ENCODE data around the gene FBXL16. TPM values are rescaled to one million over a fixed set of nuclear protein-coding genes. Genes with fewer than 3 reads are reported as not detected.

The FBXL16 gene
- total RNA-seq, 1 donor from 2014 or later = 3.9 TPM

DNA sequence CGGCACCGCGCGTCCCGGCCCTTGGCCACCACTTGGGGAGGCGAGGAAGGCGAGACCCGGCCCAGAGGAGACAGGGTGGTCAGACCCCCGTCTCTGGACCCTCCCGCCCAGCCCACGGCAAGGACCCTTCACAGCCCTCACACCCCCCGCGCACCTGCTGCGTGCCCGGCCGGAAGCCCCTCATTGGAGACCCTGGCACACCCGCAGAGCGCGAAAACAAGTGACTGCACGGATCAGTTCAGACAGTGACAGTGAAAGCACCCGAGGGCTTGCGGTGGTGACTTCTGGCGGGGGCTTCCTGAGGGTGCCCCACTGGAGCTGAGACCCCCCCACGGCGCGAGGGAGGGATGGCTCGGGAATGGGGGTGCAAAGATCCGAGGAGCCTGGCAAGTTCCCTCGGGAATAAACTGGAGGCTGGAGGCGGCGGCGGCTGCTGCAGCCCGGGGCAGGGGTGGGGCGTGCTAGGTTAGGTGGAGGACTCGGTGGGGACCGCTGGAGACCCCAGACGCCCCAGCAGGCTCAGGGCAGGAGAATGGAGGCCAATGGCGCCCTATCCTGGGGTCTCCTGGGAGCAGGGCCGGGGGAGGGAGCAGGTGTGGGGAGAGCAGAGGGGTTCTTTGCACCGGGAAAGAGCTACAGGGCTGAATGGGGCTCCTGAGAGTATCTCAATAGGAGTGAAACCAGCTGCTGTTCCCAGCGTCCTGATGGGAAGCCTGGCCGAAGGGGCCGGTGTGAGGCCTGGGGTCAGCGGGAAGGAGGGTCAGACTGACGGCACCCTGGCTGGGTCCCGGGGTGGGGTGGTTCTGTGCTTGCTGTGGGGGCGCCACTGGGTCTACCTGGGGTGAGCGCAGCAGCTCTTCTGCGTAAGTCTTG, 824 bp upstream of the FBXL16 start:
- H3K4me3 Mint-ChIP-seq = peak overlapping the region; percentile 71
- H3K9me3 Mint-ChIP-seq = no peaks in the 10 kb centered on the region
- no peaks in the 10 kb centered on the region for H3K36me3 Mint-ChIP-seq
- no peak for DNase-seq (ENCODE audit: extremely low spot score, unreplicated experiment)
- TF ChIP-seq, protein P1, sequence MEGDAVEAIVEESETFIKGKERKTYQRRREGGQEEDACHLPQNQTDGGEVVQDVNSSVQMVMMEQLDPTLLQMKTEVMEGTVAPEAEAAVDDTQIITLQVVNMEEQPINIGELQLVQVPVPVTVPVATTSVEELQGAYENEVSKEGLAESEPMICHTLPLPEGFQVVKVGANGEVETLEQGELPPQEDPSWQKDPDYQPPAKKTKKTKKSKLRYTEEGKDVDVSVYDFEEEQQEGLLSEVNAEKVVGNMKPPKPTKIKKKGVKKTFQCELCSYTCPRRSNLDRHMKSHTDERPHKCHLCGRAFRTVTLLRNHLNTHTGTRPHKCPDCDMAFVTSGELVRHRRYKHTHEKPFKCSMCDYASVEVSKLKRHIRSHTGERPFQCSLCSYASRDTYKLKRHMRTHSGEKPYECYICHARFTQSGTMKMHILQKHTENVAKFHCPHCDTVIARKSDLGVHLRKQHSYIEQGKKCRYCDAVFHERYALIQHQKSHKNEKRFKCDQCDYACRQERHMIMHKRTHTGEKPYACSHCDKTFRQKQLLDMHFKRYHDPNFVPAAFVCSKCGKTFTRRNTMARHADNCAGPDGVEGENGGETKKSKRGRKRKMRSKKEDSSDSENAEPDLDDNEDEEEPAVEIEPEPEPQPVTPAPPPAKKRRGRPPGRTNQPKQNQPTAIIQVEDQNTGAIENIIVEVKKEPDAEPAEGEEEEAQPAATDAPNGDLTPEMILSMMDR (conservative IDR thresholded peaks at IDR 0.05) = no peak
- H3K27ac Mint-ChIP-seq = no peak overlapping the region
- peaks cover 75% of the 10 kb centered on the region for H3K27me3 Mint-ChIP-seq
- no peaks in the 10 kb centered on the region for H3K4me1 Mint-ChIP-seq (ENCODE audit: unreplicated experiment)

DNA sequence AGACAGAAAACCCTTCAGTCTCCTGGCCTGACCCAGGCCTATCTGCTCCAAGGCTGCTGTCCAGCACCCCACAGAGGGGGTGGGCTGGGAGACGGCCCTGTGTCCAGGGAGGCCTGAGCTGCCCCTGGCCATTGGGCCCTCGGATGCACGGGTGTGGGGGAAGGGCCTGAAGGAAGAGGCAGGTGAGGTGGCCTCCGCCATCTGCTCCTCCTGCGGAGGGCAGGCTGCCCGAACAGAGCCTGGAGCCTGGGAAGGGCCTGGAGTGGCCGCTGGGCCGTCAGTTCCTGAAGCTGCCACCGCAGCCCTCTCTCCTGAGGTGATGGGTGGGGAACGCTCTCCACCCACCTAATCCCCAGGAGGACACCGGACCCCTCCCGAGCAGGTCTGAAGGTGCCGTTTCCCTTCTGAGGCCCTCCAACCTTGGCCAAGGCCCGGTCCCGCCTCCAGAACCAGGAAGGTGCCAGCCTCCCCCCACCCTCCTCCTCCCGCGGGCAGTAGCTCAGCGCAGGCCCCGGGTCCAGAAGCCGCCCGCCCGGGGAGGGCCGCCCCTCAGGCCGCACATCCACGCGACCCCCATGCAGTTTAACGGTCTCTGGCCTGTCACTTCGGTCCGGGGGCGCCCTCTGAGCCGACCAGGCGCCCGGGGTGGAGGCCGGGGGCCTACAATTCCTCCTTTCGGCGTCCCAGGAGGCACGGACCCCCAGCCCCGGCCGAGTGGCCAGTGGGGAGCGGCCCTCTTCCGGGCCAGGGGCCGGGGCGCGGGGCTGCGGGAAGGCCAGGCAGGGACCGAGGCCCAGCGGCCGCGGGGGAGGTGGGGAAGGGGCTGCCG, 835 bp downstream of the FBXL16 start:
- no peaks in the 10 kb centered on the region for H3K36me3 Mint-ChIP-seq
- peak overlapping the region; percentile 62 for H3K4me3 Mint-ChIP-seq
- H3K9me3 Mint-ChIP-seq = no peaks in the 10 kb centered on the region
- DNase-seq (ENCODE audit: extremely low spot score, unreplicated experiment) = no peak
- no peak overlapping the region for H3K27ac Mint-ChIP-seq
- no peaks in the 10 kb centered on the region for H3K4me1 Mint-ChIP-seq (ENCODE audit: unreplicated experiment)
- TF ChIP-seq, protein P1 (conservative IDR thresholded peaks at IDR 0.05) = no peak
- peaks cover 74% of the 10 kb centered on the region for H3K27me3 Mint-ChIP-seq

DNA sequence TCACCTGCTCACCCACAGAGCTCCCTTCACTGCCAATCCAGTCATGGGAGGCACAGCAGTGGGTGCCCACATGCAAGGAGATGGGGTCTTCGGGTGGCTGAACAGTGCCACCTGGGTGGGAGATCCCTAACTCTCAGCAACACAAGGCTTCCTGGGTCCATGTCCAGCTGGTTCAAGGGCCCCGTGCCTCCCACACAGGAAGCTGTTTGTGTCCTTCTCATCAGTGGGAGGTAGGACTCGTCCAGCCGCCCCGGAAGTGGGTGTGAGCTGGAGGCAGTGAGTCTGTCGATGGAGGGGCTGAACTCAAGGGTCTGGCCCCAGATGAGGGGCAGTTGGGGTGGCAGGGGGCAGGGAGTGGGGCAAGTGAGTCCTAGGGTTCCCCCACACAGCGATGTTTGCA, 1.6 kb downstream of the FBXL16 start:
- DNase-seq (ENCODE audit: extremely low spot score, unreplicated experiment) = no peak
- H3K36me3 Mint-ChIP-seq = no peaks in the 10 kb centered on the region

DNA sequence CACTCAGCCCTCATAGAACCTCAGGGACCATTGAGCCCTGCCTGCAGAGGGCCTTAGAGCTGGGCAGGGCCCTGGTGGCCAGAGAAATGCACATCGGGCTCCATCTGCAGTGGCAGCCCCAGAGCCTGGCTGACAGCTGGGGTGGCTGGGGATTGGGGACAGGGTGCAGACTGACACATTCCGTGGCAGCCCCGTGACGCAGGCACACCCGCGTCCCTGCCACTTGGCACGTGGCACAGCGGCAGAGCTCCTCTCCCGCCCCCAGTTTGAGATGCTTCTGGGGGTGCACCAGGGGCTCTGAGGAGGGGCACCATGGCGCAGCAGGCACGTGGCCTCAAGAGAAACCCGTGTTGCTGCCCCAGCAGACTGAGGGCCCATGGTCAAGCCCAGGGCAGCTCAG, 2.2 kb downstream of the FBXL16 start:
- H3K36me3 Mint-ChIP-seq = no peaks in the 10 kb centered on the region
- no peak overlapping the region for H3K4me3 Mint-ChIP-seq
- DNase-seq (ENCODE audit: extremely low spot score, unreplicated experiment) = no peak
- no peaks in the 10 kb centered on the region for H3K4me1 Mint-ChIP-seq (ENCODE audit: unreplicated experiment)
- peaks cover 73% of the 10 kb centered on the region for H3K27me3 Mint-ChIP-seq
- H3K27ac Mint-ChIP-seq = no peak overlapping the region
- TF ChIP-seq, protein P1 (conservative IDR thresholded peaks at IDR 0.05) = no peak
- no peaks in the 10 kb centered on the region for H3K9me3 Mint-ChIP-seq

More for the DNA sequence above, 1.6 kb downstream of the FBXL16 start:
- Mint-ChIP-seq H3K4me3 (no peak overlapping the region), H3K4me1 (ENCODE audit: unreplicated experiment) (no peaks in the 10 kb centered on the region), H3K27ac (no peak overlapping the region), H3K9me3 (no peaks in the 10 kb centered on the region), H3K27me3 (peaks cover 74% of the 10 kb centered on the region)
- TF ChIP-seq, protein P1 (conservative IDR thresholded peaks at IDR 0.05) = no peak

DNA sequence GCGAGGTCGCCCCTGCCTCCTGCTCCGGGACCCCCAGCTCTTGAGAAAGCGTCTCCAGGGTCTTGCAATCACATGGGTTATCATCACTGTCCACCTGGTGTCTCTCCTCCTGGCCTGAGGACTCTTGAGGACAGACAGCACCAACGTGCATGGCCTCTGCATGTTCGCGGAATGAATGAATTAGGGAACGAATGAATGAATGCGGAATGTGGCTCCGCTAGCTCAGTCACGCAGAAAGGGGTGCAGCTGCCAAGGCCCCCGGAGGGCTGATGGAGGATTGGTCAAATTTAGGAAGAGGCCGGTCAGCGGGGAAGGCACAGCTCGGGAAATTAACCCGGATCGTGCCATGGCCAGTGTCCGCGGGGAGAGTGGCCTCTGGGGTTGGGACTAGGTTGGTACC, 3.3 kb downstream of the FBXL16 start:
- no peak for DNase-seq (ENCODE audit: extremely low spot score, unreplicated experiment)
- H3K4me3 Mint-ChIP-seq = no peak overlapping the region
- H3K27ac Mint-ChIP-seq = no peak overlapping the region
- no peaks in the 10 kb centered on the region for H3K4me1 Mint-ChIP-seq (ENCODE audit: unreplicated experiment)
- TF ChIP-seq, protein P1 (conservative IDR thresholded peaks at IDR 0.05) = no peak
- no peaks in the 10 kb centered on the region for H3K9me3 Mint-ChIP-seq
- H3K36me3 Mint-ChIP-seq = no peaks in the 10 kb centered on the region
- peaks cover 72% of the 10 kb centered on the region for H3K27me3 Mint-ChIP-seq
